PC-9 (cell line): ENCODE data around the gene EFNA2. TPM values are rescaled to one million over a fixed set of nuclear protein-coding genes. Genes with fewer than 3 reads are reported as not detected.
"Not testable (repeated sequence)": the region's sequence is repeated elsewhere in the genome, so short reads cannot be mapped to it uniquely, and the experiment has no call there.

Experiments used
- BruUV-seq: library from RNA; stranded (reverse); fragments of 400-500 nt; replicated peaks from 2 replicates; lab custom pipeline; 2021; lab: Mats Ljungman, UMichigan
- CTCF ChIA-PET: fragments of 300-600 bp; sonication (Branson Sonifier 250); formaldehyde crosslinking; loops from one replicate; lab custom pipeline; 2022; ENCODE audit warnings: antibody characterized with exemption; lab: Charles Lee
- POLR2A ChIA-PET: fragments of 300-600 bp; sonication (Branson Sonifier 250); formaldehyde crosslinking; loops from one replicate; lab custom pipeline; 2022; ENCODE audit warnings: antibody characterized with exemption; ENCODE audit not compliant: unreplicated experiment; lab: Charles Lee
- DNase-seq, 2 experiments: peaks; one replicate each; pipeline versions ENCODE4 v3.0.0 to v3.0.0-alpha.2; 2015 to 2022; ENCODE audit warnings: mixed read lengths in 1 of 2
- H2AFZ ChIP-seq: fragments of 200-600 bp; sonication (generic); 2 replicates; pipeline ENCODE4 v1.8.1; 2017; ENCODE audit warnings: antibody characterized with exemption
- H3F3A ChIP-seq: fragments of 200-600 bp; sonication (generic); 2 replicates; pipeline ENCODE4 v1.8.1; 2017; ENCODE audit warnings: antibody characterized with exemption, mild to moderate bottlenecking, low read depth; ENCODE audit not compliant: insufficient read depth
- H3K27ac ChIP-seq: fragments of 200-600 bp; sonication (generic); 2 replicates; pipeline ENCODE4 v1.6.1; 2016; ENCODE audit warnings: mixed run types
- H3K27me3 ChIP-seq: fragments of 200-600 bp; sonication (generic); 2 replicates; pipeline ENCODE4 v1.6.1; 2016; ENCODE audit warnings: low read depth, mixed run types; ENCODE audit not compliant: insufficient read depth
- H3K36me3 ChIP-seq: fragments of 200-600 bp; sonication (generic); 2 replicates; pipeline ENCODE4 v1.6.1; 2016; ENCODE audit warnings: low read depth, mixed run types
- H3K4me1 ChIP-seq: fragments of 200-600 bp; sonication (generic); replicated peaks from 2 replicates; pipeline ENCODE4 v1.6.1; 2016; ENCODE audit warnings: mixed run types; ENCODE audit not compliant: insufficient read depth
- H3K4me2 ChIP-seq: fragments of 200-600 bp; sonication (generic); 2 replicates; pipeline ENCODE4 v1.6.1; 2017; ENCODE audit warnings: mixed run types
- H3K4me3 ChIP-seq: fragments of 200-600 bp; sonication (generic); 2 replicates; pipeline ENCODE4 v1.6.1; 2016; ENCODE audit warnings: mixed run types
- H3K79me2 ChIP-seq: fragments of 200-600 bp; sonication (generic); 2 replicates; pipeline ENCODE4 v1.6.1; 2017; ENCODE audit warnings: low read depth, mixed run types
- H3K9me2 ChIP-seq: fragments of 200-600 bp; sonication (generic); 2 replicates; pipeline ENCODE4 v1.8.1; 2017; ENCODE audit warnings: mild to moderate bottlenecking; ENCODE audit not compliant: insufficient read depth
- H3K9me3 ChIP-seq: fragments of 200-600 bp; sonication (generic); 2 replicates; pipeline ENCODE4 v1.8.1; 2016; ENCODE audit warnings: low read depth; ENCODE audit not compliant: insufficient read depth
- H4K20me1 ChIP-seq: fragments of 200-600 bp; sonication (generic); 2 replicates; pipeline ENCODE4 v1.8.1; 2017; ENCODE audit not compliant: insufficient read depth
- EZH2 ChIP-seq: fragments of 200-600 bp; sonication (generic); IDR thresholded peaks from 2 replicates; pipeline ENCODE4 v1.8.0; 2017; ENCODE audit warnings: antibody characterized with exemption, low read depth
- intact Hi-C: fragments of 100-400 bp; cut with micrococcal nuclease; formaldehyde crosslinking; loops from one replicate; pipeline ENCODE4 v1.10.0; 2022; ENCODE audit not compliant: unreplicated experiment
- total RNA-seq: library from RNA; stranded (reverse); gene quantifications from 2 replicates; pipeline ENCODE4 v1.2.3, GENCODE V29; 2021
- TF ChIP-seq, protein P1 (sequence below): fragments of 200-600 bp; sonication (generic); conservative IDR thresholded peaks from 2 replicates; pipeline ENCODE4 v1.6.1; 2017; ENCODE audit warnings: mixed run types, antibody characterized with exemption, mild to moderate bottlenecking, moderate library complexity

EFNA2 gene
- total RNA-seq, 1 experiment from 2014 or later, result not detected

GRCh38 chr19:1318678-1319471, 33.2 kb downstream of the EFNA2 start:
- Histone ChIP-seq H3F3A (peaks cover 9% of the 10 kb centered on the region; the same call in 1 of the 2 replicates), H3K9me2 (no peaks in the 10 kb centered on the region), H2AFZ (no peak overlapping the region), H3K4me3 (no peak overlapping the region), H3K9me3 (no peaks in the 10 kb centered on the region), H3K27ac (no peak overlapping the region), H4K20me1 (no peaks in the 10 kb centered on the region), H3K4me2 (no peak overlapping the region), H3K4me1 (peaks cover 8% of the 10 kb centered on the region), H3K27me3 (peaks cover 7% of the 10 kb centered on the region), H3K36me3 (no peaks in the 10 kb centered on the region), H3K79me2 (no peaks in the 10 kb centered on the region)
- TF ChIP-seq EZH2, result no peak
- TF ChIP-seq, protein P1, sequence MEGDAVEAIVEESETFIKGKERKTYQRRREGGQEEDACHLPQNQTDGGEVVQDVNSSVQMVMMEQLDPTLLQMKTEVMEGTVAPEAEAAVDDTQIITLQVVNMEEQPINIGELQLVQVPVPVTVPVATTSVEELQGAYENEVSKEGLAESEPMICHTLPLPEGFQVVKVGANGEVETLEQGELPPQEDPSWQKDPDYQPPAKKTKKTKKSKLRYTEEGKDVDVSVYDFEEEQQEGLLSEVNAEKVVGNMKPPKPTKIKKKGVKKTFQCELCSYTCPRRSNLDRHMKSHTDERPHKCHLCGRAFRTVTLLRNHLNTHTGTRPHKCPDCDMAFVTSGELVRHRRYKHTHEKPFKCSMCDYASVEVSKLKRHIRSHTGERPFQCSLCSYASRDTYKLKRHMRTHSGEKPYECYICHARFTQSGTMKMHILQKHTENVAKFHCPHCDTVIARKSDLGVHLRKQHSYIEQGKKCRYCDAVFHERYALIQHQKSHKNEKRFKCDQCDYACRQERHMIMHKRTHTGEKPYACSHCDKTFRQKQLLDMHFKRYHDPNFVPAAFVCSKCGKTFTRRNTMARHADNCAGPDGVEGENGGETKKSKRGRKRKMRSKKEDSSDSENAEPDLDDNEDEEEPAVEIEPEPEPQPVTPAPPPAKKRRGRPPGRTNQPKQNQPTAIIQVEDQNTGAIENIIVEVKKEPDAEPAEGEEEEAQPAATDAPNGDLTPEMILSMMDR, result no peak
- POLR2A ChIA-PET, result interaction anchor here (0.7 kb wide), 1 partner anchor 98 kb away, joined by 4 read pairs; no protein-coding TSS in a partner anchor
- CTCF ChIA-PET, result interaction anchor here (0.7 kb wide), 1 partner anchor 14 kb away, joined by 4 read pairs; no protein-coding TSS in a partner anchor
- intact Hi-C loops, result no loop called here
- DNase-seq, result no peak
- no TSS peak for BruUV-seq

GRCh38 chr19:1320282-1320650, 34.6 kb downstream of the EFNA2 start:
- DNase-seq, H3K9me2 ChIP-seq, H3K9me3 ChIP-seq, H3K36me3 ChIP-seq, H2AFZ ChIP-seq, H3K79me2 ChIP-seq, BruUV-seq, H3F3A ChIP-seq, H3K27me3 ChIP-seq, H3K4me1 ChIP-seq, intact Hi-C loops, H3K4me3 ChIP-seq, H4K20me1 ChIP-seq: not testable (repeated sequence)
- CTCF ChIA-PET, result interaction anchor here (0.6 kb wide), 1 partner anchor 40 kb away, joined by 3 read pairs; no protein-coding TSS in a partner anchor
- peak overlapping the region; percentile 29; the same call in 1 of the 2 replicates for H3K27ac ChIP-seq
- H3K4me2 ChIP-seq, result peak overlapping the region; percentile 34; the same call in 1 of the 2 replicates
- POLR2A ChIA-PET, result interaction anchor here (0.7 kb wide), 1 partner anchor 453 kb away, joined by 3 read pairs; no protein-coding TSS in a partner anchor

GRCh38 chr19:1321539-1321938, 35.9 kb downstream of the EFNA2 start:
- no peaks in the 10 kb centered on the region for H3K27me3 ChIP-seq
- no peaks in the 10 kb centered on the region for H3K9me2 ChIP-seq
- H4K20me1 ChIP-seq, result no peaks in the 10 kb centered on the region
- peaks cover 9% of the 10 kb centered on the region; the same call in 1 of the 2 replicates for H3F3A ChIP-seq
- CTCF ChIA-PET, result no interaction called here
- peaks cover 8% of the 10 kb centered on the region for H3K4me1 ChIP-seq
- no peak overlapping the region for H3K4me2 ChIP-seq
- no peaks in the 10 kb centered on the region for H3K9me3 ChIP-seq
- no TSS peak for BruUV-seq
- H3K36me3 ChIP-seq, result no peaks in the 10 kb centered on the region
- H3K27ac ChIP-seq, result no peak overlapping the region
- intact Hi-C loops, result no loop called here
- no peak for DNase-seq
- no peak overlapping the region for H3K4me3 ChIP-seq
- no peaks in the 10 kb centered on the region for H3K79me2 ChIP-seq
- TF ChIP-seq, protein P1, result no peak
- TF ChIP-seq EZH2, result no peak
- no peak overlapping the region for H2AFZ ChIP-seq
- POLR2A ChIA-PET, result no interaction called here
